GM19099 (cell line): ENCODE data around the gene TOE1.

Experiments
- POLR2A ChIP-seq: IDR thresholded peaks from 3 replicates; pipeline ENCODE4 v1.6.1; 2011; ENCODE audit warnings: low read depth; ENCODE audit not compliant: insufficient read length; ENCODE audit errors: extremely low read depth

TOE1 gene

GRCh38 chr1:45340816-45341466, 971 bp downstream of the TOE1 start:
- no peak for TF ChIP-seq POLR2A

GRCh38 chr1:45344499-45344898, 4.5 kb downstream of the TOE1 start:
- peak; percentile 30 for TF ChIP-seq POLR2A

GRCh38 chr1:45345014-45345413, 5.0 kb downstream of the TOE1 start:
- no peak for TF ChIP-seq POLR2A

GRCh38 chr1:45346473-45346872, 6.5 kb downstream of the TOE1 start:
- no peak for TF ChIP-seq POLR2A

GRCh38 chr1:45348020-45348419, 8.1 kb downstream of the TOE1 start:
- TF ChIP-seq POLR2A: no peak

- TF ChIP-seq POLR2A: no peak
Observed at GRCh38 chr1:45348609-45348965, 8.6 kb downstream of the TOE1 start.

GRCh38 chr1:45348966-45349677, 9.2 kb downstream of the TOE1 start:
- TF ChIP-seq POLR2A: no peak

- TF ChIP-seq POLR2A: no peak
Observed at GRCh38 chr1:45351508-45351907, 11.5 kb downstream of the TOE1 start.

- no peak for TF ChIP-seq POLR2A
Observed at GRCh38 chr1:45353685-45354084, 13.7 kb downstream of the TOE1 start.

- TF ChIP-seq POLR2A: no peak
Observed at GRCh38 chr1:45354838-45355237, 14.9 kb downstream of the TOE1 start.

GRCh38 chr1:45355683-45356082, 15.7 kb downstream of the TOE1 start:
- no peak for TF ChIP-seq POLR2A

- TF ChIP-seq POLR2A: no peak
Observed at GRCh38 chr1:45356186-45356585, 16.2 kb downstream of the TOE1 start.

GRCh38 chr1:45359882-45360513, 20.0 kb downstream of the TOE1 start:
- TF ChIP-seq POLR2A: no peak

- no peak for TF ChIP-seq POLR2A
Observed at GRCh38 chr1:45364294-45364693, 24.3 kb downstream of the TOE1 start.

GRCh38 chr1:45365051-45365450, 25.1 kb downstream of the TOE1 start:
- no peak for TF ChIP-seq POLR2A

GRCh38 chr1:45370575-45370974, 30.6 kb downstream of the TOE1 start:
- no peak for TF ChIP-seq POLR2A
